ENCODE measurements around the gene SLIT1.

DNA sequence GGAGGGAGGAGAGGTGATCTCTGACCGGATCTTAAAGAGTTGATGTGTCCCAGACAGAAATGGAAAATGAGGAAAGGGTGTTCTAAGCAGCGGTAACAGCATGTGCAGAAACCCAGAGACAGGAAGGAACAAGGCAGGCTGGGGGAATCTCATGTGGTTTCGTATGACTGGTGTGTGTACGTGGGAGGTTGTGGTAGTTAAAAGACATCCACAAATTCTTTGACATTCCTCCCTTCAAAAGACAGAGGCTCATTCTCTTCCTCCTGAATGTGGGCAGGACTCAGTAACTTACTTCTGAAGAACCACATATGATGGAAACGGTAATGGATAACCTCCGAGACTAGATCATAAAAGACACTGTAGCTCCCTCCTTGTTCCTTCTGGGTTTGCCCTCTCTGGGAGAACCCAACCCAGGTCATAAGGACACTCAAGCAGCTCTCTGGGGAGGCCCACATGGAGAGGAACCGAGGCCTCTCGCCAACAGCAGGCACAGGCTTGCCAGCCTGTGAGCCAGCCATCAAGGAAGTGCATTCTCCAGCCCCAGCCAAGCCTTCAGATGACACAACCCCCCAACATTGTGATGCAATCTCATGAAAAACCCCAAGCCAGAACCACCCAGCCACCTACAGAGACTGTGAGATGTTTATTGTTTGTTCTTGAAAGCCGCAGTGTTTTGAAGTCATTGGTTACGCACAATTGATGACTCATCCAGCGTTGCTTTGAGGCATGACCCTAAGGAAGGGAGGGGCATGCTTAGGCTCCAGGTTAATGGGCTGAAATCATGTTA, 116.0 kb downstream of the SLIT1 start:
- TF ChIP-seq, protein P1, sequence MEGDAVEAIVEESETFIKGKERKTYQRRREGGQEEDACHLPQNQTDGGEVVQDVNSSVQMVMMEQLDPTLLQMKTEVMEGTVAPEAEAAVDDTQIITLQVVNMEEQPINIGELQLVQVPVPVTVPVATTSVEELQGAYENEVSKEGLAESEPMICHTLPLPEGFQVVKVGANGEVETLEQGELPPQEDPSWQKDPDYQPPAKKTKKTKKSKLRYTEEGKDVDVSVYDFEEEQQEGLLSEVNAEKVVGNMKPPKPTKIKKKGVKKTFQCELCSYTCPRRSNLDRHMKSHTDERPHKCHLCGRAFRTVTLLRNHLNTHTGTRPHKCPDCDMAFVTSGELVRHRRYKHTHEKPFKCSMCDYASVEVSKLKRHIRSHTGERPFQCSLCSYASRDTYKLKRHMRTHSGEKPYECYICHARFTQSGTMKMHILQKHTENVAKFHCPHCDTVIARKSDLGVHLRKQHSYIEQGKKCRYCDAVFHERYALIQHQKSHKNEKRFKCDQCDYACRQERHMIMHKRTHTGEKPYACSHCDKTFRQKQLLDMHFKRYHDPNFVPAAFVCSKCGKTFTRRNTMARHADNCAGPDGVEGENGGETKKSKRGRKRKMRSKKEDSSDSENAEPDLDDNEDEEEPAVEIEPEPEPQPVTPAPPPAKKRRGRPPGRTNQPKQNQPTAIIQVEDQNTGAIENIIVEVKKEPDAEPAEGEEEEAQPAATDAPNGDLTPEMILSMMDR (IDR thresholded peaks at IDR 0.05): no peak
- TF ChIP-seq POLR2A (IDR thresholded peaks at IDR 0.05): no peak
